ENCODE results near the gene KCTD17. TPM values are rescaled to one million over a fixed set of nuclear protein-coding genes. Genes with fewer than 3 reads are reported as not detected.
A peak's percentile ranks its signal among the peaks of the same experiment; 100 is the strongest.

Gene KCTD17
- total RNA-seq, 1 donor from 2014 or later: 24.2 TPM

- H3K27me3 ChIP-seq (ENCODE audit: low read depth): peaks cover 22% of the 10 kb centered on the region
- no peaks in the 10 kb centered on the region for H3K9me3 ChIP-seq
- H3K4me3 ChIP-seq: no peak overlapping the region
- ATAC-seq (no peak), DNase-seq (no peak)
- H3K36me3 ChIP-seq: no peaks in the 10 kb centered on the region
- H3K4me1 ChIP-seq: peaks cover 12% of the 10 kb centered on the region
- intact Hi-C loops (cut with DNase I): no loop called here
- no peak overlapping the region for H3K27ac ChIP-seq
- TF ChIP-seq CTCF (IDR thresholded peaks at IDR 0.05): no peak
Observed at GRCh38 chr22:37075822-37076433, 24.4 kb downstream of the KCTD17 start.

DNA sequence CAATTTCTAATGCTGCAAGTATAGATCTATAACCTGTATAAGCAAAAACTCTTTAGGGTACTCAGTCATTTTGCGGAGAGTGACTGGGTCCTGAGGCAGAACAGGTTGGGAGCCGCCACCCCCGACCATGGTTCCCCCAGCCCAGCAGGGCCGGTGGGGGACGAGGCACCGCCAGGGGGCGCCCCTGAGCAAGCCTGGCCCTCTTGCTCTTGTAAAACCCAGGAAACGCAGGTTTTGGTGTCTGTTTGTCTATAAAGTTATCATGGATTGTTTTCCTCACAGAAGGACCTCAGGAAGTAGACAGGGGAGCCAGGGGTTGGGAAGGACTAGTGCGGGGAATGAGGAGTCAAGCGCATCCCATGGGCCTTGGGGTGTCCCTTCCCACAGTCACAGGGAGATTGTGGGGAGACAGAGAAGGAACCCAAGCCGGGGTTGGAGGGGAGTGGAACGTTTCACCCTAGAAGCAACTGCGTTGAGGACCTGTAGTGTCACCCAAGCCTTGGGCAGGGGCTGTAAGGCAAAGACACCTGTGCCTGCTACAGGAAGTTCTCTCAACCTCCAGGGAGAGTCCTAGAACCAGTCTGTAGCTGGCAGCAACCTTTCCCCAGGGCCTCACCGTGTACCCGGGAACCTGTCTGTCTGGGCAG is 26.4 kb downstream of the KCTD17 start:
- no peak overlapping the region for H3K4me3 ChIP-seq
- ATAC-seq (peak; percentile 60 to 72), DNase-seq (peak; percentile 76)
- H3K36me3 ChIP-seq: no peaks in the 10 kb centered on the region
- intact Hi-C loops (cut with DNase I): no loop called here
- peaks cover 22% of the 10 kb centered on the region for H3K27me3 ChIP-seq (ENCODE audit: low read depth)
- peaks cover 12% of the 10 kb centered on the region for H3K4me1 ChIP-seq
- peak; percentile 98 for TF ChIP-seq CTCF (IDR thresholded peaks at IDR 0.05)
- no peak overlapping the region for H3K27ac ChIP-seq
- H3K9me3 ChIP-seq: no peaks in the 10 kb centered on the region

GRCh38 chr22:37079158-37079557 is 27.6 kb downstream of the KCTD17 start:
- intact Hi-C loops (cut with DNase I): no loop called here
- no peak for TF ChIP-seq CTCF (IDR thresholded peaks at IDR 0.05)
- Histone ChIP-seq H3K27me3 (ENCODE audit: low read depth) (peaks cover 22% of the 10 kb centered on the region), H3K4me3 (no peak overlapping the region), H3K4me1 (peaks cover 12% of the 10 kb centered on the region), H3K36me3 (no peaks in the 10 kb centered on the region), H3K27ac (no peak overlapping the region), H3K9me3 (no peaks in the 10 kb centered on the region)
- no peak for DNase-seq
- no peak for ATAC-seq

DNA sequence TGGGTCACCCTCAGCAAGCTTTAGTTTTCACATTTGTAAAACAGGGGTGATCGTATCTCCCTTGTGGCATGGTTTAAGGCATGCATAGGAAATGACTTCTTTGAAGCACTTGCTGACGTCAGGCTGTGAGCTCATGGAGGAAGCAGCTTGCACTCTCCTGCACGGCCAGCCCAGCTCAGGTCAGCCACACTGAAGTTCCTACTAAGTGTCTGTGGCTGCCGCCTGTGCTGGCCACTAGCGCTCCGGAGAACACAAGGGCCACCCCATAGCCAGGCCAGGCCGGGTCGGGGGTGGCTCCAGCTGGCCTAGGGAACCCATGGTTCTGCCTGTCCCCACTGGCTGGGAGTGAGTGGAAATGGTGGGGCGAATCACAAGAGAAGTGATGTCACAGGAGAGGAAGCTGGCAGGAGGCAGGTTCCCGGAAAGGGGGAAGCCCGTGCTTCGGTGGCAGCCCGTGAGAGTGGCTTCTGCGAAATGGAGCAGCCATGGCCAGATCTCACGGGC is 28.2 kb downstream of the KCTD17 start:
- intact Hi-C loops (cut with DNase I): no loop called here
- TF ChIP-seq CTCF (IDR thresholded peaks at IDR 0.05): no peak
- no peaks in the 10 kb centered on the region for H3K9me3 ChIP-seq
- peaks cover 22% of the 10 kb centered on the region for H3K27me3 ChIP-seq (ENCODE audit: low read depth)
- H3K36me3 ChIP-seq: no peaks in the 10 kb centered on the region
- H3K4me3 ChIP-seq: no peak overlapping the region
- DNase-seq (peak; percentile 58), ATAC-seq (peak; percentile 43 to 72)
- no peak overlapping the region for H3K27ac ChIP-seq
- peaks cover 12% of the 10 kb centered on the region for H3K4me1 ChIP-seq

DNA sequence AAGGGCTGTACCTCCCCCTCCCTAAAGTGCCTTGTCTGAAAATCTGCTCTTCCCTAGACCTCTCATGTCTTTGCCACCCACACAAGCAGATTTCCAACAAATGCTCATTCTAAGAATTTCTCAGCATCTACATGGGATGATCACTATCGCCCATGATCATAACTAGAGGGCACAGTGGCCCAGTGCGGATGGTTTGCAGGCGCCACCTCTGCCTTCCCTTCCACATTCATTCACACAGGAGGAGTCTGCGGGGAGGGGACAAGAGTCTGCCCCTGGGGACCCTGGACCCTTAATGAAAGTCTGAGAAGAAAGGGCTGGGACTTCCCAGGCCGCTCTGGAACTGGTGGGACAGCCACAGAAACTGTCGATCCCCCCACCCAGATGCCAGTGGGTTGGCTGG is 28.9 kb downstream of the KCTD17 start:
- no peak overlapping the region for H3K27ac ChIP-seq
- TF ChIP-seq CTCF (IDR thresholded peaks at IDR 0.05): no peak

More for the DNA sequence above, 28.9 kb downstream of the KCTD17 start:
- Histone ChIP-seq H3K36me3 (no peaks in the 10 kb centered on the region), H3K27me3 (ENCODE audit: low read depth) (peaks cover 18% of the 10 kb centered on the region), H3K9me3 (no peaks in the 10 kb centered on the region), H3K4me1 (peaks cover 12% of the 10 kb centered on the region), H3K4me3 (no peak overlapping the region)
- no peak for DNase-seq
- no peak for ATAC-seq
- intact Hi-C loops (cut with DNase I): no loop called here
